Activated CD8-positive, alpha-beta T cell treated with anti-CD3 and anti-CD28 coated beads, Interleukin-2, amount 10 ng/mL, durations not matched to agents 7 days and 5 days (primary cell): ENCODE measurements around the gene CNR2. TPM values are rescaled to one million over a fixed set of nuclear protein-coding genes. Genes with fewer than 3 reads are reported as not detected.

Experiments used
- ATAC-seq: fragments of 150-1000 bp; cut with Tn5 transposase; one replicate; pipeline ENCODE4 v1.10.0; 2021; ENCODE audit warnings: moderate library complexity
- CTCF ChIA-PET: fragments of 350-600 bp; sonication (Branson Sonifier 250); formaldehyde crosslinking; loops from one replicate; lab custom pipeline; 2021; ENCODE audit warnings: antibody characterized with exemption; lab: Charles Lee
- POLR2A ChIA-PET: fragments of 350-600 bp; sonication (Branson Sonifier 250); formaldehyde crosslinking; loops from one replicate; lab custom pipeline; 2021; ENCODE audit warnings: antibody characterized with exemption; lab: Charles Lee
- DNase-seq: peaks from one replicate; pipeline ENCODE4 v3.0.0-alpha.2; 2020
- H3K27ac Mint-ChIP-seq: one replicate; pipeline ENCODE4 v1.8.0; 2021; ENCODE audit warnings: mild to moderate bottlenecking, mixed read lengths
- H3K27me3 Mint-ChIP-seq: one replicate; pipeline ENCODE4 v1.8.0; 2021; ENCODE audit warnings: low read depth, mixed read lengths
- H3K36me3 Mint-ChIP-seq: one replicate; pipeline ENCODE4 v1.8.0; 2021; ENCODE audit warnings: low read depth, mixed read lengths
- H3K4me1 Mint-ChIP-seq: one replicate; pipeline ENCODE4 v1.8.0; 2021; ENCODE audit warnings: low read depth, mixed read lengths
- H3K4me3 Mint-ChIP-seq: one replicate; pipeline ENCODE4 v1.8.0; 2021; ENCODE audit warnings: mild to moderate bottlenecking, mixed read lengths
- H3K9me3 Mint-ChIP-seq: one replicate; pipeline ENCODE4 v1.8.0; 2022; ENCODE audit warnings: mixed read lengths; ENCODE audit not compliant: insufficient read depth
- total RNA-seq, 2 experiments: library from RNA; stranded (reverse); gene quantifications; one replicate each; pipeline ENCODE4 v1.2.3, GENCODE V29; 2021

CNR2 gene
- total RNA-seq, 2 experiments from 2014 or later, result 3.4 to 3.7 TPM

DNA sequence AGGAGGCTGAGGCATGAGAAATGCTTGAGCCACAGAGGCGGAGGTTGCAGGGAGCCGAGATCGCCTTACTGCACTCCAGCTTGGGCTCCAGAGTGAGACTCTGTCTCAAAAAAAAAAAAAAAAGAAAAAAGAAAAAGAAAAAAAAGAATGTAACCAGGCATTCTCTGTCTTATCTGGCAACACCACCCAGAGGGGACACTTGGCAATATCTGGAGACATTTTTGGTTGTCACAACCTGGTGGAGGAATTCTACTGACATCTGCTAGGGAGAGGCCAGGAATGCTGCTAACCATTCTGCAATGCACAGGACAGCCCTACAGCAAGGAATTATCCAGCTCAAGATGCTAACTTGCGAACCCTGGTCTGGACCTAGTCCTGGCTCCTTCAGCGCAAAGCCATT, 2.3 kb upstream of the CNR2 start:
- DNase-seq, result no peak
- Mint-ChIP-seq H3K36me3 (peaks cover 6% of the 10 kb centered on the region), H3K4me1 (peaks cover 59% of the 10 kb centered on the region), H3K27ac (no peak overlapping the region), H3K4me3 (no peak overlapping the region), H3K27me3 (no peaks in the 10 kb centered on the region), H3K9me3 (no peaks in the 10 kb centered on the region)
- ChIA-PET CTCF (interaction anchor here (0.8 to 4.0 kb wide), 11 partner anchors 13 to 145 kb away, joined by 3 to 131 read pairs (median 9); partner anchors contain the start of genes GALE, LYPLA2 and PITHD1), POLR2A (interaction anchor here (1.4 kb wide), 1 partner anchor 114 kb away, joined by 3 read pairs; no protein-coding TSS in a partner anchor)
- ATAC-seq, result no peak

DNA sequence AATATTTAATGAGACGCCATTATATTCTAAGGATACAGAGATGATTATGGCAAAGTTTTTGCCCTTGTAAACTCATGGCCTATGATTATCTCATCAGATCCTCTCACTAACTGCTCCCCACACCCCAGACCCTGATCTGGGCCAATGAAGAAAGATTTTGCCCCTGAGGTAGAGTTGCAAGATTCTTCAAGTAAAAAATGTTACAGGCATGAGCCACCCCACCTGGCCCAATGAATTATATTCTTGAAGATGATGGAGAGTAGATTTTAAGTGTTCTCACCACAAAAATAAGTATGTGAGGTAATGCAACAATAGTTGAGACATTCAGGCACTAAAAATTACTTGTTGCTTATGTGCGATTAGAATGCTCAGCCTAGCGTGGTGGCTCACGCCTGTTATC, 1.8 kb upstream of the CNR2 start:
- ChIA-PET CTCF (interaction anchor here (0.8 to 4.0 kb wide), 7 partner anchors 44 to 144 kb away, joined by 3 to 131 read pairs (median 23); partner anchors contain the start of genes GALE, LYPLA2 and PITHD1), POLR2A (no interaction called here)
- H3K36me3 Mint-ChIP-seq, result peaks cover 9% of the 10 kb centered on the region
- H3K4me3 Mint-ChIP-seq, result no peak overlapping the region
- no peaks in the 10 kb centered on the region for H3K9me3 Mint-ChIP-seq
- H3K27ac Mint-ChIP-seq, result peak overlapping the region; percentile 30
- peaks cover 64% of the 10 kb centered on the region for H3K4me1 Mint-ChIP-seq
- no peaks in the 10 kb centered on the region for H3K27me3 Mint-ChIP-seq
- DNase-seq, result no peak
- no peak for ATAC-seq

DNA sequence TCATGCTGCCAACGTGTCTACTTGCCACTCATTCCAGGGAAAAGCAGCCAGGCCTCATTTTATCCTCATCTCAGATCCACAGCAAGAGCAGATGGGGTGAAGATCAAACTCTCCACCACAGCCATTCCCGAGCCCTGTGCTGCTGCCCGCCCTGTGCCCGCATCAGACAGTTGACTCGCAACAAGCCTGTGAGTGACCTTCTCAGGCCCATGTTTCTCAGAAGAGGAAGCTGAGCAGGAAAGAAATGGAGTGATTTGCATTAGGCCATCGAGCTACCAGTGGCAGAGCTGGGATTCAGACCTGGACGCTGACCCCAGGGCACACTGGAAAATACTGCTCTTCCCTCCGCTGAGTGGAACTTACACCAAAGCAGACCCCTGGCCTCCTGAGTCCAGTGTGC, 1.2 kb downstream of the CNR2 start:
- ChIA-PET POLR2A (interaction anchor here (0.8 kb wide), 1 partner anchor 48 kb away, joined by 3 read pairs; the partner anchor contains the start of gene PNRC2), CTCF (interaction anchor here (1.1 to 3.9 kb wide), 3 partner anchors 44 to 140 kb away, joined by 3 to 26 read pairs (median 12); partner anchors contain the start of gene FUCA1)
- no peak for ATAC-seq
- H3K27me3 Mint-ChIP-seq, result no peaks in the 10 kb centered on the region
- DNase-seq, result no peak
- no peaks in the 10 kb centered on the region for H3K9me3 Mint-ChIP-seq
- peaks cover 82% of the 10 kb centered on the region for H3K4me1 Mint-ChIP-seq
- peak overlapping the region; percentile 76 for H3K4me3 Mint-ChIP-seq
- H3K36me3 Mint-ChIP-seq, result peaks cover 19% of the 10 kb centered on the region
- H3K27ac Mint-ChIP-seq, result peak overlapping the region; percentile 88

DNA sequence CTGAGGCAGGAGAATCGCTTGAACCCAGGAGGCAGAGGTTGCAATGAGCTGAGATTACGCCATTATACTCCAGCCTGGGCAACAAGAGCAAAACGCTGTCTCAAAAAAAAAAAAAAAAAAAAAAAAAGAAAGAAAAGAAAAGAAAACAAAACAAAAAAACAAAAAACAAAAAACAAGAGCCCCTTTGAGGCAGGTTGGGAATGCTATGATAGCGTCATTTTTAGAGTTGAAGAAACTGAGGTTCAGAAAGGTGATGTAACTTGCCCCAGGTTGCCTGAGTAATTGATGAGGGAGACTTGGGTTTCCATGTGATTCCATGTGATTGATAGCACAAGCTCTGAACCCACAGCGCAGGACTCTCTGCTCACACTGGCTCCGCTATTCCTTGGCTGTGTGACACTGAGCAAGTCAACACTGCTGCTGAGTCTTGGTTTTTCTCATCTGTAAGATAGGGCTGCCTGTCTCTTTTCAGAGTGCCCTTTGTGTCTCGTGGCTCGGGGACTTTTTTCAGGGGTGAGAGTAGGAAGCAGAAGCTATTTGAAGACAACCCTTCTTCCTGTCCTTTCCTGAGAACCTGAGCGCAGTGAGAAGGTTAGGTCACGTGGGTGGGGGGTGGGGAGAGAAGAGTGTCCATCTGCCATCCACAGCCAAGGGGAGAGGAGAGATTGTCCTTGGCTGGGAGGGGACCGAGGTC, 2.5 kb downstream of the CNR2 start:
- peaks cover 78% of the 10 kb centered on the region for H3K4me1 Mint-ChIP-seq
- H3K27ac Mint-ChIP-seq, result peak overlapping the region; percentile 84
- DNase-seq (peak; percentile 37), ATAC-seq (no peak)
- H3K27me3 Mint-ChIP-seq, result no peaks in the 10 kb centered on the region
- no peaks in the 10 kb centered on the region for H3K9me3 Mint-ChIP-seq
- CTCF ChIA-PET, result interaction anchor here (0.8 to 3.9 kb wide), 6 partner anchors 41 to 212 kb away, joined by 3 to 26 read pairs (median 4); partner anchors contain the start of gene FUCA1
- H3K4me3 Mint-ChIP-seq, result peak overlapping the region; percentile 76
- H3K36me3 Mint-ChIP-seq, result peaks cover 21% of the 10 kb centered on the region
- POLR2A ChIA-PET, result interaction anchor here (1.0 to 2.2 kb wide), 3 partner anchors 48 to 133 kb away, joined by 3 to 7 read pairs (median 6); partner anchors contain the start of genes PITHD1 and PNRC2

DNA sequence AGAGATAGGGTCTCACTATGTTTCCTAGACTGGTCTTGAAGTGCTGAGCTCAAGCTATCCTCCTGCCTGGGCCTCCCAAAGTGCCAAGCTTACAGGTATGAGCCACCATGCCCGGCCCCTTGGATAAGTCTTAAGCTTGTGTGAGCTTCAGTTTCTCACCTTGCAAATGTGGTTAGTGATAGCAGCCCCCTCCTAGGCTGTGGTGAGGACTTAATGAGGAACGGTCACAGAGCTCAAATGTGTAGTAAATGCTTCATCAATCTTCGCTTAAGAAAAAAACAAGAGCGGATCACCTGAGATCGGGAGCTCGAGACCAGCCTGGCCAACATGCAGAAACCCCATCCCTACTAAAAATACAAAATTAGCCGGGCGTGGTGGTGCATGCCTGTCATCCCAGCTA, 3.0 kb downstream of the CNR2 start:
- ChIA-PET CTCF (interaction anchor here (0.8 to 3.9 kb wide), 6 partner anchors 9 to 211 kb away, joined by 3 to 26 read pairs (median 4); no protein-coding TSS in a partner anchor), POLR2A (interaction anchor here (0.6 to 2.2 kb wide), 4 partner anchors 13 to 132 kb away, joined by 3 to 7 read pairs (median 6); partner anchors contain the start of genes PITHD1 and PNRC2)
- Mint-ChIP-seq H3K4me3 (peak overlapping the region; percentile 58), H3K36me3 (peaks cover 21% of the 10 kb centered on the region), H3K27ac (peak overlapping the region; percentile 49), H3K9me3 (no peaks in the 10 kb centered on the region), H3K27me3 (no peaks in the 10 kb centered on the region), H3K4me1 (peaks cover 82% of the 10 kb centered on the region)
- no peak for ATAC-seq
- no peak for DNase-seq

DNA sequence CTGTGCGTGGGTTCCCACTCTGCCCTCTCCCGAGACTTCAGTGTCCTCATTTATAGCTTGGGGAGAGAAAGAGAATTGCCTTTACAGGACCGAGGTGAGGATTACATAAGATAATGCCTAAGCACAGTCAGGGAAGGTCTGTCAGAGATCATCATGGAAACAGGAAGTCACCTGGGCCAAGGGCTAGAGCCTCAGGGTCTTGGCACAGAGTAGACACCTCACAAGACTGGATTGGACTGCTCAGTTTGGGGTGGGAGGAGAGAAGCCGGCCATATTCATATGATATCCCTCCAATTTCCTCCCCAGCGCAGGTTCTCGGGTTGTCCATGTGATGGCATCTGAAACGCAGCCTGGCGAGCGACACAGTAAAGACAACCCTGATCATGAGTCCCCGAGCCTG, 3.8 kb downstream of the CNR2 start:
- no peaks in the 10 kb centered on the region for H3K9me3 Mint-ChIP-seq
- H3K36me3 Mint-ChIP-seq, result peaks cover 25% of the 10 kb centered on the region
- no peaks in the 10 kb centered on the region for H3K27me3 Mint-ChIP-seq
- H3K4me1 Mint-ChIP-seq, result peaks cover 86% of the 10 kb centered on the region
- ATAC-seq (peak; percentile 31), DNase-seq (peak; percentile 49)
- CTCF ChIA-PET, result interaction anchor here (0.8 to 3.9 kb wide), 4 partner anchors 8 to 138 kb away, joined by 3 to 26 read pairs (median 5); no protein-coding TSS in a partner anchor
- POLR2A ChIA-PET, result interaction anchor here (0.6 to 2.2 kb wide), 4 partner anchors 12 to 131 kb away, joined by 3 to 9 read pairs (median 6); partner anchors contain the start of genes PITHD1 and PNRC2
- H3K4me3 Mint-ChIP-seq, result peak overlapping the region; percentile 57
- H3K27ac Mint-ChIP-seq, result peak overlapping the region; percentile 90

DNA sequence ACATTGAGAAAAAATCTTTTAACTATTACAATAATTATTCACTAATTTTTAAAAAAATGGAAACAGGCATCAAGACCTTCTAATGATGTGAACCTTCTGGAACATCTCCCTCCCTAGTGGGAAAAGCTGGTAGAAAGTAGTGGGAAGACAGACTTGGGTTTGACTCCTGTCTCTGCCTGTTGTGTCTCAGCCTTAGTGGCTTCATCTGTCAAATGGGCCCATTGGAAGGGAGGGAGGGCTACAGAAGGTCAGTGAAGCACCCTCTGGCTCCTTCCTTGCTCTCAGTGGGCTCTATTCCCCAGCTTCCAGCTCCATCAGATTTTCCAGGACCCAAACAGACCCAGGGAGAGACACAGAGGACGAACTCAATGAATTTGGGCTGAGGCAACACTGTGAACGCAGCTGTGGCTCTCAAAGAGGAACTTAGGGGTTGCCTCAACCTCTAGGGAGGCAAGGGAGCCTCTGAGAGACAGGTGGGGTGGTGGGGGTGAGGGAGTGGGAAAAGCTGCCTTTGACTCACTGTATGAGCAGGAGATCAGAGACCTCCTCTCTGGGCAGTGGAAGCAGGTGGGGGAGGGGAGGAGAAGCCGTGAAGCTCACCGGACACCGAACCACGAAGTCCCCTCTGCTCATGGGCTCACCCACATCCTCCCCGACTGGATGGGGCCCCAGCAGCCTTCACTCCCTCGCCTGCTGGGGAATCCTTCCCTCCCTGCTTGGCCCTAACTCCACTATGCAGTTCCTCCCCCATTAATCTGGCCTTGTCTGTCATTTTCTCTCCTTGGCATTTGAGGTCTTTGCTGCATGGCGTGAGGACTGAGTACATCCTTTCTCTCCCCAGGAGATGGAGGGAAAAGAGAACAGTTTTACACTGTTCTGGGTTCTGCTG, 4.5 kb downstream of the CNR2 start:
- Mint-ChIP-seq H3K27me3 (peaks cover 2% of the 10 kb centered on the region), H3K9me3 (no peaks in the 10 kb centered on the region), H3K27ac (peak overlapping the region; percentile 90), H3K4me1 (peaks cover 86% of the 10 kb centered on the region), H3K36me3 (peaks cover 26% of the 10 kb centered on the region), H3K4me3 (peak overlapping the region; percentile 57)
- POLR2A ChIA-PET, result interaction anchor here (1.1 to 1.6 kb wide), 2 partner anchors 51 to 83 kb away, joined by 6 to 9 read pairs; partner anchors contain the start of genes HMGCL and PNRC2
- CTCF ChIA-PET, result interaction anchor here (1.4 to 3.9 kb wide), 4 partner anchors 8 to 137 kb away, joined by 4 to 26 read pairs (median 6); no protein-coding TSS in a partner anchor
- DNase-seq (peak; percentile 77), ATAC-seq (peak; percentile 64)

DNA sequence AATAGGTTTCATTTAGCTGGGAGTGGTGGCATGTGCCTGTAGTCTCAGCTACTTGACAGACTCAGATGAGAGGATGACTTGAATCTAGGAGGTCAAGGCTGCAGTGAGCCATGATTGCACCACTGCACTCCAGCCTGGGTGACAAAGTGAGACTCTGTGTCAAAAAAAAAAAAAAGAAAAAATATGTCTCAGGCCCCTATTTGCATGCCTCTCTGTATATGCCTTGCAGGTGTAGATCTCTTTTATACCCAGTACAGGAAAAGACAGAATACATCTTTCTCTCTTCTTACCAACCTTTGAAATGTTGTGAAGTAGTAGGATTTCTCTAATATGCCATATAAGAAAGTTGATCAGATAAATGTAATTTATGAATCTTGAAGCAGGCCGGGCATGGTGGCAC, 6.4 kb downstream of the CNR2 start:
- Mint-ChIP-seq H3K27me3 (peaks cover 6% of the 10 kb centered on the region), H3K4me3 (no peak overlapping the region), H3K9me3 (no peaks in the 10 kb centered on the region), H3K27ac (no peak overlapping the region), H3K4me1 (peaks cover 70% of the 10 kb centered on the region), H3K36me3 (peaks cover 29% of the 10 kb centered on the region)
- POLR2A ChIA-PET, result interaction anchor here (0.7 kb wide), 1 partner anchor 130 kb away, joined by 3 read pairs; no protein-coding TSS in a partner anchor
- no peak for DNase-seq
- no peak for ATAC-seq
- CTCF ChIA-PET, result interaction anchor here (1.2 to 1.7 kb wide), 2 partner anchors 10 to 135 kb away, joined by 3 to 7 read pairs; no protein-coding TSS in a partner anchor

DNA sequence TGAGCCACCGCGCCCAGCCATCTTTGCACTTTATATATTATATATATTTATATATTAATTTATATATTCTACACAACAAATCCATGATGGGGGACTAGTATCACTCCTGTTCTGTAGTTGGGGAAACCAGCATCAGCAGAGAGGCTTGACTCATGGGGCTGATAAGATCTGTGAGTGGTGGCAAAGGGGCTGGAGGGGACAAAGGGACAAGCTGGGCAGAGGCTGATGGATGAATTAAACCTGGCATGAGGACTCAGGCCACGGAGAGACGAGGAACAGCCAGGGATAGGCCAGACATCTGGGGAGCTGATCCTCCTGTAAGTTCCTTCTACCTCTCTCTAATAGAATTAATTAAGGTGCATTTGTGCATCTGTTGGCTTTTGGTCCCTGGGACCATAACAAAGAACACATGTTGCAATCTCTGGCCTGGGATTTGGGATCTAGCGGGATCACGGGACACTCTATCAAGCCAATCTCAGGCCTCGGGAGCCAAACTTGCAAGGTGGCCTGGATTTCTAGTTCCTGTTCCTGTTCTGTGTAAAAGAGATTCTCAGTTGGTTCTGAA, 7.6 kb downstream of the CNR2 start:
- POLR2A ChIA-PET, result no interaction called here
- no peak overlapping the region for H3K4me3 Mint-ChIP-seq
- ATAC-seq, result no peak
- peak overlapping the region; percentile 28 for H3K27ac Mint-ChIP-seq
- no peak for DNase-seq
- CTCF ChIA-PET, result interaction anchor here (0.6 to 1.2 kb wide), 2 partner anchors 11 to 134 kb away, joined by 3 read pairs; no protein-coding TSS in a partner anchor
- H3K36me3 Mint-ChIP-seq, result peaks cover 23% of the 10 kb centered on the region
- H3K4me1 Mint-ChIP-seq, result peaks cover 58% of the 10 kb centered on the region
- H3K9me3 Mint-ChIP-seq, result no peaks in the 10 kb centered on the region
- peaks cover 14% of the 10 kb centered on the region for H3K27me3 Mint-ChIP-seq

DNA sequence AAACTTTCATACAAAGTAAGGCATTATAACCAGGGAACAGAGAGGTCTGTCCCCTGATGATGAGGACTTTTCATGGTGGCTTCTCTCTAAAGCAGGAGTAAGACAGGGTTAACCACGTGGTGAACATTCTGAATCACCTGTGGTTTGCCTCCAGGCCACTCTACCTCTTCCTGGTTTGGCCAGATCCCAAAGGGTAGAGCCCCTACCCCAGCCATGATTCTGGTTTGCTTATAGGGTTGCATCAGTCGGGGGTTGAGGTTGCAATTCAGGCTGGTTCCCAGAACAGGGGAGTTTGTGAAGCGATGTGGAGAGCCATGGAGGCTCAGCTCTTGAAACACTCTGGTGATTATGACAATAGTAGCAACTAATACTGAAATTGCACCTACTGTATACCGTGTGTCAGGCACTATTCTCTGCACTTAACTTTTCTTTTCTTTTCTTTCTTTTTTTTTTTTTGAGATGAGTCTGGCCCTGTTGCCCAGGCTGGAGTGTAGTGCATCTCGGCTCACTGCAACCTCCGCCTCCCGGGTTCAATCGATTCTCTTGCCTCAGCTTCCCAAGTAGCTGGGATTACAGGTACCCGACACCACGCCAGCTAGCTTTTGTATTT, 8.3 kb downstream of the CNR2 start:
- no peaks in the 10 kb centered on the region for H3K9me3 Mint-ChIP-seq
- peaks cover 55% of the 10 kb centered on the region for H3K4me1 Mint-ChIP-seq
- peak overlapping the region; percentile 77 for H3K27ac Mint-ChIP-seq
- ChIA-PET CTCF (interaction anchor here (0.6 to 1.9 kb wide), 2 partner anchors 11 to 12 kb away, joined by 3 to 8 read pairs; no protein-coding TSS in a partner anchor), POLR2A (no interaction called here)
- H3K4me3 Mint-ChIP-seq, result no peak overlapping the region
- H3K36me3 Mint-ChIP-seq, result peaks cover 19% of the 10 kb centered on the region
- H3K27me3 Mint-ChIP-seq, result peaks cover 14% of the 10 kb centered on the region
- ATAC-seq, result peak; percentile 44
- peak; percentile 65 for DNase-seq
